Ovary (tissue), 3 donors: Measurements from ENCODE around the gene ZMYND15.

Experiments used
- CTCF ChIP-seq, 3 donors: fragments of 450-650 bp in 2 of 3; fragments of 200-600 bp in 1 of 3; IDR thresholded peaks; one replicate each; pipeline versions ENCODE4 v1.5.1 to v1.8.0; 2016 to 2022; ENCODE audit warnings: antibody characterized with exemption in 3 of 3, mild to moderate bottlenecking in 1 of 3
- POLR2A ChIP-seq: fragments of 450-650 bp; IDR thresholded peaks from one replicate; pipeline ENCODE4 v1.6.1; 2017; ENCODE audit warnings: antibody characterized with exemption, mild to moderate bottlenecking, moderate library complexity
- donor health status: DM: no; HTN: no; CAD: no.

GRCh38 chr17:4710693-4711634, 28.7 kb upstream of the ZMYND15 start:
- no peak for TF ChIP-seq CTCF (IDR thresholded peaks at IDR 0.05)
- TF ChIP-seq POLR2A: no peak
